HG03460 (cell line): ENCODE data around the gene FREM1.
"Not testable (repeated sequence)": the region's sequence is repeated elsewhere in the genome, so short reads cannot be mapped to it uniquely, and the experiment has no call there.

Experiments
- ATAC-seq: cut with Tn5 transposase; IDR thresholded peaks from one replicate; pipeline ENCODE4 v1.9.1; 2021; ENCODE audit not compliant: unreplicated experiment

FREM1 gene

GRCh38 chr9:14909961-14910805 is at the start of gene FREM1:
Gene FREM1, minus strand, starts transcription at chr9:14910428. Its CDS starts 41,451 bp downstream, at chr9:14868977.
- no peak for ATAC-seq

- no peak for ATAC-seq
Measured at GRCh38 chr9:14958989-14959388, 48.8 kb upstream of the FREM1 start.

GRCh38 chr9:14957109-14957508 is 46.9 kb upstream of the FREM1 start:
- no peak for ATAC-seq

- ATAC-seq, result no peak
Measured at GRCh38 chr9:14956208-14956607, 46.0 kb upstream of the FREM1 start.

- ATAC-seq, result no peak
Measured at GRCh38 chr9:14945351-14945750, 35.1 kb upstream of the FREM1 start.

GRCh38 chr9:14941501-14942405 is 31.5 kb upstream of the FREM1 start:
- no peak for ATAC-seq

- no peak for ATAC-seq
Measured at GRCh38 chr9:14939378-14939777, 29.1 kb upstream of the FREM1 start.

- no peak for ATAC-seq
Measured at GRCh38 chr9:14937216-14937615, 27.0 kb upstream of the FREM1 start.

GRCh38 chr9:14936491-14936890 is 26.3 kb upstream of the FREM1 start:
- no peak for ATAC-seq

GRCh38 chr9:14935964-14936363 is 25.7 kb upstream of the FREM1 start:
- no peak for ATAC-seq

- ATAC-seq, result no peak
Measured at GRCh38 chr9:14935106-14935751, 25.0 kb upstream of the FREM1 start.

- no peak for ATAC-seq
Measured at GRCh38 chr9:14932641-14933040, 22.4 kb upstream of the FREM1 start.

- ATAC-seq, result no peak
Measured at GRCh38 chr9:14932231-14932630, 22.0 kb upstream of the FREM1 start.

GRCh38 chr9:14926941-14927624 is 16.9 kb upstream of the FREM1 start:
- ATAC-seq, result no peak

- no peak for ATAC-seq
Measured at GRCh38 chr9:14924230-14925219, 14.3 kb upstream of the FREM1 start.

GRCh38 chr9:14923701-14924100 is 13.5 kb upstream of the FREM1 start:
- ATAC-seq, result no peak

- not testable (repeated sequence) for ATAC-seq
Measured at GRCh38 chr9:14920805-14921204, 10.6 kb upstream of the FREM1 start.

- ATAC-seq, result no peak
Measured at GRCh38 chr9:14913366-14913765, 3.1 kb upstream of the FREM1 start.

GRCh38 chr9:14912859-14913258 is 2.6 kb upstream of the FREM1 start:
- ATAC-seq, result no peak

GRCh38 chr9:14911046-14911445 is 818 bp upstream of the FREM1 start:
- ATAC-seq, result no peak
